Effector memory CD4-positive, alpha-beta T cell (primary cell): ENCODE results near the gene HSF5.

Source experiments
- DNase-seq, 3 donors: peaks; one replicate each; pipeline ENCODE4 v3.0.0-alpha.2; 2020
- H3K27ac ChIP-seq: 2 replicates; pipeline ENCODE4 v1.7.0; 2013; ENCODE audit warnings: mild to moderate bottlenecking, low read length, moderate library complexity; ENCODE audit not compliant: insufficient read depth, poor library complexity, severe bottlenecking
- H3K27me3 ChIP-seq: replicated peaks from 2 replicates; pipeline ENCODE4 v1.7.0; 2013; ENCODE audit warnings: mild to moderate bottlenecking, low read length; ENCODE audit not compliant: insufficient read depth, control insufficient read depth, poor library complexity, severe bottlenecking
- H3K36me3 ChIP-seq: 2 replicates; pipeline ENCODE4 v1.7.0; 2013; ENCODE audit warnings: mild to moderate bottlenecking, low read length, moderate library complexity; ENCODE audit not compliant: control insufficient read depth, insufficient read depth
- H3K4me1 ChIP-seq: 2 replicates; pipeline ENCODE4 v1.7.0; 2013; ENCODE audit warnings: low read length, mild to moderate bottlenecking; ENCODE audit not compliant: control insufficient read depth, insufficient read depth, poor library complexity, severe bottlenecking
- H3K4me3 ChIP-seq: 2 replicates; pipeline ENCODE4 v1.7.0; 2013; ENCODE audit warnings: low read length, low read depth, mild to moderate bottlenecking; ENCODE audit not compliant: insufficient read depth, poor library complexity, severe bottlenecking
- H3K9me3 ChIP-seq: 2 replicates; pipeline ENCODE4 v1.7.0; 2013; ENCODE audit warnings: mild to moderate bottlenecking, low read length, moderate library complexity; ENCODE audit not compliant: control insufficient read depth

HSF5 gene

GRCh38 chr17:58447039-58447975 lies 40.9 kb downstream of the HSF5 start:
- Histone ChIP-seq H3K9me3 (no peaks in the 10 kb centered on the region), H3K36me3 (no peaks in the 10 kb centered on the region), H3K27ac (no peak overlapping the region), H3K27me3 (no peaks in the 10 kb centered on the region), H3K4me3 (no peak overlapping the region), H3K4me1 (no peaks in the 10 kb centered on the region)
- peak; percentile 20 to 36 (median 30) for DNase-seq

GRCh38 chr17:58446086-58446485 lies 42.1 kb downstream of the HSF5 start:
- DNase-seq: no peak
- Histone ChIP-seq H3K36me3 (no peaks in the 10 kb centered on the region), H3K4me3 (no peak overlapping the region), H3K4me1 (no peaks in the 10 kb centered on the region), H3K27me3 (no peaks in the 10 kb centered on the region), H3K9me3 (no peaks in the 10 kb centered on the region), H3K27ac (no peak overlapping the region)

- no peaks in the 10 kb centered on the region for H3K9me3 ChIP-seq
Observed at GRCh38 chr17:58436805-58437239, 51.4 kb downstream of the HSF5 start.

GRCh38 chr17:58436245-58436644 lies 52.0 kb downstream of the HSF5 start:
- Histone ChIP-seq H3K27ac (no peak overlapping the region), H3K4me1 (no peaks in the 10 kb centered on the region), H3K27me3 (no peaks in the 10 kb centered on the region), H3K4me3 (no peak overlapping the region), H3K36me3 (no peaks in the 10 kb centered on the region), H3K9me3 (no peaks in the 10 kb centered on the region)
- no peak for DNase-seq

More at GRCh38 chr17:58436805-58437239, 51.4 kb downstream of the HSF5 start:
- Histone ChIP-seq H3K36me3 (no peaks in the 10 kb centered on the region), H3K4me1 (no peaks in the 10 kb centered on the region), H3K4me3 (no peak overlapping the region), H3K27me3 (no peaks in the 10 kb centered on the region), H3K27ac (no peak overlapping the region)
- no peak for DNase-seq

- Histone ChIP-seq H3K4me1 (no peaks in the 10 kb centered on the region), H3K9me3 (no peaks in the 10 kb centered on the region), H3K4me3 (no peak overlapping the region), H3K36me3 (no peaks in the 10 kb centered on the region), H3K27ac (no peak overlapping the region), H3K27me3 (no peaks in the 10 kb centered on the region)
- DNase-seq: no peak
Observed at GRCh38 chr17:58432806-58433573, 55.2 kb downstream of the HSF5 start.

GRCh38 chr17:58427807-58428206 lies 60.4 kb downstream of the HSF5 start:
- no peaks in the 10 kb centered on the region for H3K27me3 ChIP-seq
- no peaks in the 10 kb centered on the region for H3K9me3 ChIP-seq

GRCh38 chr17:58421711-58422110 lies 66.5 kb downstream of the HSF5 start:
- H3K27me3 ChIP-seq: no peaks in the 10 kb centered on the region
- H3K36me3 ChIP-seq: no peaks in the 10 kb centered on the region
- no peaks in the 10 kb centered on the region for H3K4me1 ChIP-seq
- DNase-seq: no peak
- H3K9me3 ChIP-seq: no peaks in the 10 kb centered on the region
- H3K27ac ChIP-seq: no peak overlapping the region
- no peak overlapping the region for H3K4me3 ChIP-seq

More at GRCh38 chr17:58427807-58428206, 60.4 kb downstream of the HSF5 start:
- no peaks in the 10 kb centered on the region for H3K4me1 ChIP-seq
- no peak overlapping the region for H3K27ac ChIP-seq
- no peaks in the 10 kb centered on the region for H3K36me3 ChIP-seq
- no peak overlapping the region for H3K4me3 ChIP-seq
- DNase-seq: no peak

- no peaks in the 10 kb centered on the region for H3K36me3 ChIP-seq
- H3K4me1 ChIP-seq: no peaks in the 10 kb centered on the region
- H3K27me3 ChIP-seq: no peaks in the 10 kb centered on the region
- DNase-seq: no peak
- H3K9me3 ChIP-seq: no peaks in the 10 kb centered on the region
- no peak overlapping the region for H3K4me3 ChIP-seq
- no peak overlapping the region for H3K27ac ChIP-seq
Observed at GRCh38 chr17:58420827-58421226, 67.4 kb downstream of the HSF5 start.

GRCh38 chr17:58417300-58418092 lies 70.7 kb downstream of the HSF5 start, which contains the start of gene RNF43:
RNF43 (minus strand) TSS chr17:58417534; CDS start chr17:58415577, 1,957 bp downstream.
- H3K4me1 ChIP-seq: no peaks in the 10 kb centered on the region
- H3K27ac ChIP-seq: no peak within 1 kb of the TSS
- no peaks in the 10 kb centered on the region for H3K27me3 ChIP-seq
- no peaks in the 10 kb centered on the region for H3K36me3 ChIP-seq
- no peaks in the 10 kb centered on the region for H3K9me3 ChIP-seq
- no peak within 1 kb of the TSS for H3K4me3 ChIP-seq
- peak; percentile 66 to 77 (median 76) for DNase-seq
